ENCODE measurements around the gene SLC25A36.
A peak's percentile ranks its signal among the peaks of the same experiment; 100 is the strongest.

Gene SLC25A36

DNA sequence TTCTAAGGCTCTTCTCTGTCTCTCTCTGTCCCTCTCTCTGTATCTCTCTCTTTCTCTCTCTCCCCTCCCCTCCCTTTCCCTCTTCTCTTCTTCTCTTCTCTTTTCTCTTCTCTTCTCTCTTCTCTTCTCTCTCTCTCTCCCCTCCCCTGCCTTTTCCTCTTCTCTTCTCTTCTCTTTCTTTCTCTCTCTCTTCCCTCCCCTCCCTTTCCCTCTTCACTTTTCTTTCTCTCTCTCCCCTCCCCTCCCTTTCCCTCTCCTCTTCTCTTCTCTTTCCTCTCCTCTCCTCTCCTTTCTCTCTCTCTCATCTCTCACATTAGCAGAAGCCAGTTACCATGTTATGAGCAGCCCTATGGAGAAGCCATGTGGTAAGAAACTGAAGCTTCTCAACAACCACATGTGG lies 25.0 kb upstream of the SLC25A36 start:
- TF ChIP-seq, protein P1, sequence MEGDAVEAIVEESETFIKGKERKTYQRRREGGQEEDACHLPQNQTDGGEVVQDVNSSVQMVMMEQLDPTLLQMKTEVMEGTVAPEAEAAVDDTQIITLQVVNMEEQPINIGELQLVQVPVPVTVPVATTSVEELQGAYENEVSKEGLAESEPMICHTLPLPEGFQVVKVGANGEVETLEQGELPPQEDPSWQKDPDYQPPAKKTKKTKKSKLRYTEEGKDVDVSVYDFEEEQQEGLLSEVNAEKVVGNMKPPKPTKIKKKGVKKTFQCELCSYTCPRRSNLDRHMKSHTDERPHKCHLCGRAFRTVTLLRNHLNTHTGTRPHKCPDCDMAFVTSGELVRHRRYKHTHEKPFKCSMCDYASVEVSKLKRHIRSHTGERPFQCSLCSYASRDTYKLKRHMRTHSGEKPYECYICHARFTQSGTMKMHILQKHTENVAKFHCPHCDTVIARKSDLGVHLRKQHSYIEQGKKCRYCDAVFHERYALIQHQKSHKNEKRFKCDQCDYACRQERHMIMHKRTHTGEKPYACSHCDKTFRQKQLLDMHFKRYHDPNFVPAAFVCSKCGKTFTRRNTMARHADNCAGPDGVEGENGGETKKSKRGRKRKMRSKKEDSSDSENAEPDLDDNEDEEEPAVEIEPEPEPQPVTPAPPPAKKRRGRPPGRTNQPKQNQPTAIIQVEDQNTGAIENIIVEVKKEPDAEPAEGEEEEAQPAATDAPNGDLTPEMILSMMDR (IDR thresholded peaks at IDR 0.05; ENCODE audit: low read depth, low read length) = no peak

DNA sequence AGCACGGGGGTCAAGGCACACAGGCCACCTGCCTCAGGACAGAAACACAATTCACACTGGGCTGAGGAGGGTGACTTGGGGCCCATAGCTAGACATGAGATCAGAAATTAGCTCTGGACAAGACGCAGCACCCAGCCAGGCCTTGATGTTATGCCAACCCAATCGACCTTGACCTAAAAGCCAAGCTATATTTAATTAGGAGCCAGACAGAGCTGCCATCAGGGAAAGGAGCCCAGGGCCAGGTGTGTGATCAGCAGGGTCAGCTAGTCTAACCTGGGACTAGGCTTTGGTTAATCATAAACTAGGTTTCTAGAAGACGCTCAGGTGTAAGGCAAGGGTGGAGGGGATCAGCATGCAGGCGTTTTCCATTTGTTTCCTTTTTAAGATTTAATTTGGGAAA lies 23.9 kb upstream of the SLC25A36 start:
- TF ChIP-seq, protein P1 (IDR thresholded peaks at IDR 0.05; ENCODE audit: low read depth, low read length) = no peak

More for the DNA sequence above, 25.0 kb upstream of the SLC25A36 start:
- no peak overlapping the region for H3K4me3 ChIP-seq (ENCODE audit: low read depth, low read length)

DNA sequence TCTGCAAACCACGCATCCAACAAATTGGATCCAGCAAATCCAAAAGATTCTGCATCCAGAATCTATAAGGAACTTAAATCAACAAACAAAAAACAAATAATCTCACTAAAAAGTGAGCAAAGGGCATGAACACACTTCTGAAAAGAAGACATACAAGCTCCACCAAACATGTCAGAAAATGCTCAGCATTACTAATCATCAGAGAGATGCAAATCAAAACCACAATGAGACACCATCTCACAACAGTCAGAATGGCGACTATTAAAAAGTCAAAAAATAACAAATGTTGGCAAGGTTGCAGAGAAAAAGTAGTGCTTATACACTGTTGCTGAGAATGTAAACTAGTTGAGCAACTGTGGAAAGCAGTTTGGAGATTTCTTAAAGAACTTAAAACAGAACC lies 21.6 kb upstream of the SLC25A36 start:
- TF ChIP-seq, protein P1 (IDR thresholded peaks at IDR 0.05; ENCODE audit: low read depth, low read length) = no peak
- no peak overlapping the region for H3K4me3 ChIP-seq (ENCODE audit: low read depth, low read length)

More for the DNA sequence above, 23.9 kb upstream of the SLC25A36 start:
- H3K4me3 ChIP-seq (ENCODE audit: low read depth, low read length) = no peak overlapping the region

DNA sequence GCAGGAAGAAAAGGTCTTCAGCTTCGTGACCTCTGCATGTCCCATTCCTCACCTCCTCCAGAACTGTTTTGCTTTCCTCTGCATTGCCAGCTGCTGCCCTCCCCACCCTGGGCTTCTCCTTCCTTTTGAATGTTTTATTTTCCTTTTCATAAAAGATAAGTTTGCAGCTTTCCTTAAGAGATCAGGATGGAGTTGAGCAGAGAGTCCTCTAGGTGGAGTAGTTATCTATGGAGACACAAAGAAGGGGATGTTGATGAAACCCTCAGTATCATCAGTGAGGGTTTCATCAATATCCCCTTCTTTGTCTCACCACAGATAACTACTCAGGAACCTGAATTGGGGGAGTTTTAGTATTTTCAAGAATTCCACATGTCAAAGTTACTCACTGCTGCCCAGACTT lies 19.0 kb upstream of the SLC25A36 start:
- TF ChIP-seq, protein P1 (IDR thresholded peaks at IDR 0.05; ENCODE audit: low read depth, low read length) = peak; percentile 42; the same call in 1 of the 2 replicates
- H3K4me3 ChIP-seq (ENCODE audit: low read depth, low read length) = no peak overlapping the region

DNA sequence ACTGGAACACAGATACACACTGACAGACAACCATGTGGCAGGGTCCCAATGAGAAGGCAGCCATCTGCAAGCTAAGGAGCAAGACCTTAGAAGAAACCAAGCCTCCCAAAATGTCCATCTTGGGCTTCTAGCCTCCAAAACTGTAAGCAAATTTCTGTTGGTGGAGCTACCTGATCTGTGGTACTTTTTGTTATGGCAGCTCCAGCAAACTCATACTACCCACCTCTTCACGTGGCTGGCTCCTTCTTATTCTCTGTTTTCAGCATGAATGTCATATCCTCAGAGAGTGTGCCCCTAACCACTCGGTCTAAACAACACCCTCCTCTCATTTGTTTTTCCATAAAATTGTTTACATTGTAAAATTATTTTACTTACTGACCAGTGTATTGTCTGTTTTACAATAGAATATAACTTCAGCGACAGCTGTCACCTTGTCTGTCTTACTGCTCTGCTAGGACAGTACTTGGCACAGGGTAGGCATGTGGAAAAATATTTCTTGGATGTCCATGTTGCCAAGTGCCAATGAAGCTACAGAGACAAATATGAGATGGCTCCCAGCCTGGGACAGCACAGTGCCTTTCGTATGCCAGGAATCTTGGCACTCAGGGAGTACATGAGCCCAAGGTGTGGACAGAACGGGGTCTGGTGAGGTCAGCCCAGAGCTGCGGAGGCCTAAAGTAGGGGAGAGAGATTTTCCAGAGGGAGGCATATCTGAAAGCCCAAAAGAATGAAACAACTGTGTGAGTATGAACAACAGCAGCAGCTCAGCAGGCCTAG lies 17.4 kb upstream of the SLC25A36 start:
- no peak overlapping the region for H3K4me3 ChIP-seq (ENCODE audit: low read depth, low read length)
- TF ChIP-seq, protein P1 (IDR thresholded peaks at IDR 0.05; ENCODE audit: low read depth, low read length) = no peak

DNA sequence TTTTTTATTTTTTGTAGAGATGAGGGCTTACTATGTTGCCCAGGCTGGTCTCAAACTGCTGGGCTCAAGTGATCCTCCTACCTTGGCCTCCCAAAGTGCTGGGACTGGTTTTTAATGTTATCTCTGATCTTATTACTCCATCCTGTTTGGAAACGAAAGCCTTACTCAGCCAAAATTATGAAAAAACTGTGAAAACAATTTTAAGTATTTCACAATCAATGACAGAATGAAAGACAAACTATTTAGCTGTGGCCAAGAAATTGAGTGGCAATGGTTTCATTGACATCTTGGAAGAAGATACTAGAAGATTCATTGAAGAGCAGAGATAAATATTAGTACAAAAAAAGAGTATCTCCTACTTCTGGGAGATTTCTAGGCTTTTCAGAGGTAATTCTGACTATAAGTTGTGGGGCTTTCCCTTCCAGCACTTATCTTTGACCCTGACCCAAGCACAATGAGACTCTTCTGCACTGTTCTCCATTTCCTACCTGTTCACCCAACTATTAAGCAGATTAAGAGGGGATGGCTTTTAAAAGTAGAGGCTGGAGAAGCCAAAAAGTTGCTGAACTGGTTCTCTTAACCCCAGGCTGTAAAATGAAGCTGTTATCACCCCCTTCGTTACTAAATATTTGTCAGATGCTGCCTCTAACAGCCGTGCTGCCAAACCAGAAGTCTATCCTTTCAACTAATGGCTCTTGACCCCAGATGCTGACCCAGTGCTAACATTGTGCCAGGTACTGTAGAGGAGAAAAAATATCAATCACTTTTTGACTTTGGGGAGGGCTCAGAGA lies 14.2 kb upstream of the SLC25A36 start:
- TF ChIP-seq, protein P1 (IDR thresholded peaks at IDR 0.05; ENCODE audit: low read depth, low read length) = no peak
- no peak overlapping the region for H3K4me3 ChIP-seq (ENCODE audit: low read depth, low read length)

DNA sequence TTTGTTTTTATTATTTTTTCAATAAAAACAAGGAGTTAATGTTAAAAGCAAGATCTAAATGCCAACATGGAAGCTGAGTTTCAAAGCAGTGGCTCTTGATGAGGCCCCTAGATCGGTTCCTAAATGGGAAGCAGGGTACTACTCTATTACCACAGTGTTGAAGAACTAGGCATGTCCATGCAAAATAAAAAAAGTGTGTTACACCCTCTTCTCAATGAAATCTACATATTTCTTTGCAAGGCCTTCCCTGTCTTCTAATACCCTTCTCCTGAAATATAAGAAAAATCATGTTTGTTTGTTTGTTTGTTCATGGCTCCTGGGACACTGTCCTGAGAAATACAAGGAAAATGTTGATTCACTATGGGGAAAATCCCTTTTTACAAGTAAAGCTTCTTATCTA lies 12.2 kb upstream of the SLC25A36 start:
- TF ChIP-seq, protein P1 (IDR thresholded peaks at IDR 0.05; ENCODE audit: low read depth, low read length) = no peak
- H3K4me3 ChIP-seq (ENCODE audit: low read depth, low read length) = no peak overlapping the region

All from WI38 (cell line).